ACC112 (cell line): Measurements from ENCODE around the gene APBB1IP.
"Not testable (repeated sequence)": the region's sequence is repeated elsewhere in the genome, so short reads cannot be mapped to it uniquely, and the experiment has no call there.

Source experiments
- H2AFZ ChIP-seq: fragments of 200-600 bp; sonication (generic); one replicate; pipeline ENCODE4 v1.6.0; 2017; ENCODE audit warnings: antibody characterized with exemption, low read length; ENCODE audit not compliant: unreplicated experiment
- H3K27ac ChIP-seq: fragments of 200-600 bp; sonication (generic); 2 replicates; pipeline ENCODE4 v1.5.1; 2014; ENCODE audit warnings: low read depth, mild to moderate bottlenecking, antibody characterized with exemption, low read length, moderate library complexity
- H3K27me3 ChIP-seq: fragments of 200-600 bp; sonication (generic); 2 replicates; pipeline ENCODE4 v1.6.1; 2014; ENCODE audit warnings: mild to moderate bottlenecking, antibody characterized with exemption, low read length, moderate library complexity, mixed read lengths; ENCODE audit not compliant: insufficient read depth
- H3K36me3 ChIP-seq: fragments of 200-600 bp; sonication (generic); 2 replicates; pipeline ENCODE4 v1.6.1; 2016; ENCODE audit warnings: mild to moderate bottlenecking, antibody characterized with exemption, low read length, moderate library complexity, mixed read lengths; ENCODE audit not compliant: insufficient read depth
- H3K4me1 ChIP-seq: fragments of 200-600 bp; sonication (generic); one replicate; pipeline ENCODE4 v1.6.1; 2016; ENCODE audit warnings: low read length, mixed read lengths; ENCODE audit not compliant: insufficient read depth, unreplicated experiment, control insufficient read depth
- H3K4me3 ChIP-seq: fragments of 200-600 bp; sonication (generic); 2 replicates; pipeline ENCODE4 v1.5.1; 2014; ENCODE audit warnings: mild to moderate bottlenecking, low read depth, low read length
- H3K79me2 ChIP-seq: fragments of 200-600 bp; sonication (generic); one replicate; pipeline ENCODE4 v1.6.0; 2016; ENCODE audit warnings: low read length; ENCODE audit not compliant: control insufficient read depth, unreplicated experiment, insufficient read depth

Gene APBB1IP

DNA sequence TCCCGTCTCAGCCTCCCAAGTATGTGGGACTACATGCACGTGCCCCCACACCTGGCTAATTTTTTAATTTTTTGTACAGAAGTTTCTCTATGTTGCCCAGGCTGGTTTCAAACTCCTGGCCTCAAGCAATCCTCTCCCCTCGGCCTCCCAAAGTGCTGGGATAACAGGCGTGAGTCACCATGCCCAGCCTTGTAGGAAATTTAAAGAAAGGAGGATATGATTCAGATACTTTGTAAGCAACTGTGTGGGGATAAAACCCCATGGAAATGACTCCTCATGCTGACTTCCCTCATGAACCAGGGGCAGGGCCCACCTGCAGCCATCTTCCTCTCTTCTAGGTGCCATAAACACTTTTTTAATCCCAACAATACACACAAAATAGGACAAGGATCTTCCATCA lies 50.2 kb downstream of the APBB1IP start:
- Histone ChIP-seq H2AFZ (no peak overlapping the region), H3K4me3 (no peak overlapping the region), H3K79me2 (no peaks in the 10 kb centered on the region), H3K36me3 (no peaks in the 10 kb centered on the region), H3K27ac (peak overlapping the region; percentile 100), H3K4me1 (peaks cover 43% of the 10 kb centered on the region), H3K27me3 (no peaks in the 10 kb centered on the region)

DNA sequence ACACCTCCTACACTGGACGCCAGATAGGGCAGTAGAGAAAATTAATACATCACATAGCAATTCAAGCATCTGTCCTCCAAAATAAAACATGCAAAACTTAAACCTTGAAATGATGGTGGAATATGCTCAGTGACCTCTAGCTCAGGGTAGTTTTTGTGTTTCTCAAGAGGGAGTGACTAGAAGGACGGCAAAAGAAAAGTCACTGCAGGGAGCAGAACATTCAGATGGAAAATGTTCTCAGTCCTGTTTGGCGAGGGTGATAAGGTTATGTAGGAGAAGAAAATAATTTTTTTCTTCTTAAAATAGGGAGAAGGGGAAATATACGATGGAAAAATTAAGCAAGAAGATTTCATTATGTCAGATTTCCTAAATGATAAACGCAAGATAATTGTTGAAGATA lies 50.9 kb downstream of the APBB1IP start:
- Histone ChIP-seq H2AFZ (no peak overlapping the region), H3K79me2 (no peaks in the 10 kb centered on the region), H3K27me3 (no peaks in the 10 kb centered on the region), H3K4me3 (no peak overlapping the region), H3K4me1 (peaks cover 37% of the 10 kb centered on the region), H3K27ac (peak overlapping the region; percentile 100; the same call in 1 of the 2 replicates), H3K36me3 (no peaks in the 10 kb centered on the region)

DNA sequence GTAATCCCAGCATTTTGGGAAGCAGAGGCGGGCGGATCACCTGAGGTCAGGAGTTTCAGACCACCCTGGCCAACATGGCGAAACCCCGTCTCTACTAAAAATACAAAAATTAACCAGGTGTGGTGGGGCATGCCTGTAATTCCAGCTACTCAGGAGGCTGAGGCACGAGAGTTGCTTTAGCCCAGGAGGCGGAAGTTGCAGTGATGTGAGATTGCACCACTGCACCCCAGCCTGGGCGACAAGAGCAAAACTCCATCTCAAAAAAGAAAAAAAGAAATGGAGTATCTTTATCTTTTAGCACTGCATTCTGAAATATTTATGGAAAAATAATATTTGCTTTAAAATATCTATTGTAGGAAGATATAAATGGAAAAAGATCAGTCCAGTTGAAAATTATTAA lies 52.2 kb downstream of the APBB1IP start:
- H3K27me3 ChIP-seq, H2AFZ ChIP-seq, H3K27ac ChIP-seq, H3K4me3 ChIP-seq, H3K79me2 ChIP-seq, H3K36me3 ChIP-seq: not testable (repeated sequence)
- peaks cover 31% of the 10 kb centered on the region for H3K4me1 ChIP-seq

DNA sequence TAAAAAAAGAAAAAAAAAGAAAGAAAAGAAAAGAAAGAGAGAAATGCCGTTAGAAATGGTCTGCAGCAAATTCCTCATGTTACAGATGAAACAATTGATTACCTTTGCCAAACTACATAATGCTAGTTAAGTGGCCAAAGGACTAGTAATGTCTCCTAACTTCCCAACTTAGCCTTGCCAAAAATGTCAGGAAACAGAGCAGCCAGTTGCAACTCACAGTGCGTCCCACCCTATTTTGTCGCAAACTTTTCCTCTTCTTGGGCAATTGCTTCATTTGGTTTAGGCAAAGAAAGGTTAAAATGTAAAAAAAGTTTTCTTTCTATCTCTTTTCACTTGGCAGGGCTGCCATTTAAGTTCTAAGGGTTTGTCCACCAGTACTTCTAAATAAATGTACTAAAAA lies 53.1 kb downstream of the APBB1IP start:
- peaks cover 23% of the 10 kb centered on the region for H3K4me1 ChIP-seq
- no peak overlapping the region for H2AFZ ChIP-seq
- no peaks in the 10 kb centered on the region for H3K27me3 ChIP-seq
- no peaks in the 10 kb centered on the region for H3K36me3 ChIP-seq
- no peak overlapping the region for H3K4me3 ChIP-seq
- no peaks in the 10 kb centered on the region for H3K79me2 ChIP-seq
- H3K27ac ChIP-seq: no peak overlapping the region

DNA sequence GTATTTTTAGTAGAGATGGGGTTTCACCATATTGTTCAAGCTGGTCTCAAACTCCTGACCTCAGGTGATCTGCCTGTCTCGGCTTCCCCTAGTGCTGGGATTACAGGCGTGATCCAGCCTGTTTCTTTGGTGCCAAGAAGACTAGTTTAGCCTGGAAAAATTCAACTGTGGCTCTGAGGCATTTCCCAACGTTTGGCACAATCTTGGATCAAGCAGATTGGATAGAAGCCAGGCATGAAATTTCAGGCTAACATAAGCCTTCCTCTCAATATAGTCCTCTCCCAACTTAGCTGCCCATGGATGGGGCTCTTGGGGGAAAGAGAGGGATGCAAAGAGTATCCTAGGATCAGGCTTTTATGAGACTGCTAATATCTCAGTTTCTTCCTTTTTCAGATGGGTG lies 53.8 kb downstream of the APBB1IP start:
- Histone ChIP-seq H2AFZ (no peak overlapping the region), H3K4me1 (peaks cover 16% of the 10 kb centered on the region), H3K4me3 (no peak overlapping the region), H3K27me3 (no peaks in the 10 kb centered on the region), H3K79me2 (no peaks in the 10 kb centered on the region), H3K36me3 (no peaks in the 10 kb centered on the region), H3K27ac (no peak overlapping the region)

DNA sequence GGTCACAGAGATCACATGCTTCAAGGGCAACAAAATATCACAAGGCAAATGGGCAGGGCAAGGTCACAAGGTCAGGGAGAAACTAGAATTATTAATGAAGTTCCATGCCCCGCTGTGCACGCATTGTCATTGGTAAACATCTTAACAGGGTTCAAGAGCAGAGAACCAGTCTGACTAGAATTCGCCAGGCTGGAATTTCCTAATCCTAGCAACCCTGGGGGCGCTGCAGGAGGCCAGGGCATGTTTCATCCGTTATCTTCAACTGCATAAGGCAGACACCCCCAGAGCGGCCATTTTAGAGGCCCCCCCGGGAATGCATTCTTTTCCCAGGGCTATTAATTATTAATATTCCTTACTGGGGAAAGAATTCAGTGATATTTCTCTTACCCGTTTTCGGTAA lies 54.6 kb downstream of the APBB1IP start:
- H3K79me2 ChIP-seq, H2AFZ ChIP-seq, H3K4me3 ChIP-seq, H3K36me3 ChIP-seq, H3K27ac ChIP-seq, H3K27me3 ChIP-seq: not testable (repeated sequence)
- H3K4me1 ChIP-seq: peaks cover 11% of the 10 kb centered on the region

DNA sequence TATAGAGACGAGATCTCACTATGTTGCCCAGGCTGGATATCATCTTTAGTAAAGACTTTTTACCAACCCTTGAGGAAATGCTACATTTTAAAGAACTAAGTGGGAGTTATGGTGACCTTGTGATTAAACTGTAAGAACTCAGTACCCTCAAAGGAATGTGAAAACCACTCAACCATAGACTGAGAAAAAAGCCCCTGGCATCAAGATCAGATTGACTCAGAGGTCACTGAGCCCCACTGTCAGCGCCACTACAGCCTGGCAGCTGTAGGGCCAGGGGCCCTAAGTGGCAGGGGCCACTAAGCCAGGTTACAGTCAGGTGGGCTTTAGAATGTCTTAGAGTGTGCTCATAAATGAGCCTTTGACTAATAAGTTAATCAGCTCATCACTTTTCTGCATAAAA lies 55.9 kb downstream of the APBB1IP start:
- Histone ChIP-seq H2AFZ (no peak overlapping the region), H3K79me2 (no peaks in the 10 kb centered on the region), H3K36me3 (no peaks in the 10 kb centered on the region), H3K4me3 (no peak overlapping the region), H3K27me3 (no peaks in the 10 kb centered on the region), H3K4me1 (no peaks in the 10 kb centered on the region), H3K27ac (no peak overlapping the region)

DNA sequence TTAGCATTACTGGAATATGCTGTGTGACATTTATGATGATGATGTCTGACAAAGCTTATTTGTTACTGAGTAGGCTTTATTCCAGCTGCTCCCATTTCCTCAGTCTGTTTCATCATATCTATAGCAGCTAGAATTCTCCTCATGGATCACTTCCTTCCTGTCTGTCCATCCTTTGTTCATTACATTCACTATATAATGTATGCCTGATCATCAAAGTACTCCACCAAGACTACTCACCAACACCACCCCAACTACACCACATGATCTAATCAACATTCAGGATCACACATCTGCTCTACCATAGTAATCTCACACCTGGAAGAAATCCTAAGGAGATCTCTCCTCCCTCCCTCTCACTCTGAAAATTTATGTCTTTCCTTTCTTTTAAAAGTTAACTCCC lies 61.3 kb downstream of the APBB1IP start:
- no peak overlapping the region for H3K4me3 ChIP-seq
- H3K27ac ChIP-seq: no peak overlapping the region
- H3K27me3 ChIP-seq: no peaks in the 10 kb centered on the region
- H3K4me1 ChIP-seq: no peaks in the 10 kb centered on the region
- no peaks in the 10 kb centered on the region for H3K36me3 ChIP-seq
- no peaks in the 10 kb centered on the region for H3K79me2 ChIP-seq
- no peak overlapping the region for H2AFZ ChIP-seq

DNA sequence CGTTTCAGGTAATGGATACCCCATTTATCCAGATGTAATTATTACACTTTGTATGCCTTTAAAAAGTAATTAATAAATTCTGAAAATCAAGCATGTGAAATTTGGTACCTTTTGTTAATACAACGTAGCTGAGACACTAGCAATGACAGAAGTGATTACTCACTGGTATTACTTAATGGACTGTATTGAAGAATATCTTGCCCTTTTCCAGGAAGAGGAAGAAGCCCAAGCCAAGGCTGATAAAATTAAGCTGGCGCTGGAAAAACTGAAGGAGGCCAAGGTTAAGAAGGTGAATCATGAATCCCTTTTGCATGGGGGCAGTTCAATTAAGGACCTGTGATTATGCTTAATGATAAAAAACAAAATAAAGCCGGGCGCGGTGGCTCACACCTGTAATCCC lies 64.8 kb downstream of the APBB1IP start:
- no peak overlapping the region for H3K4me3 ChIP-seq
- no peaks in the 10 kb centered on the region for H3K27me3 ChIP-seq
- no peak overlapping the region for H3K27ac ChIP-seq
- H3K79me2 ChIP-seq: no peaks in the 10 kb centered on the region
- no peaks in the 10 kb centered on the region for H3K4me1 ChIP-seq
- no peak overlapping the region for H2AFZ ChIP-seq
- no peaks in the 10 kb centered on the region for H3K36me3 ChIP-seq

DNA sequence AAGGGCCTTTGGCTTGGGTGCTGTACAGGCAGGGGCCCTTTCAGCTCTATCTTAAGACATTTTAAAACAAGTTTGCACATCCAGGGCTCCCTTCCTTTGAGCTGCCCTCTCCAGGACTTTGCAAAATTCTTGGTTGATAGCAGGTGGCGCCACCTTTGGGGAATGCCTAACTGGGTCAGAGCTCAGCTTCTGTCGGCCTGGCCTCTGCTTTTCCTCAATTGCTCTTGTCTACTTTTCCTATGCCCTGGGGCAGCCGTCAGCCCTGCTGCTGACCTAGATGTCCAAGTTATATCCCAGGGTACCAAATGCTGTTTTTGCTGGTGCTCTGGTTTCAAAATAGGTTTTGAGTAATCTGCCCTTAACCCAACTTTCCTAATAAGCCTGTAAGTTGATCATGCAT lies 65.8 kb downstream of the APBB1IP start:
- Histone ChIP-seq H3K4me3 (no peak overlapping the region), H3K4me1 (no peaks in the 10 kb centered on the region), H2AFZ (no peak overlapping the region), H3K36me3 (no peaks in the 10 kb centered on the region), H3K27me3 (no peaks in the 10 kb centered on the region), H3K79me2 (no peaks in the 10 kb centered on the region), H3K27ac (no peak overlapping the region)

DNA sequence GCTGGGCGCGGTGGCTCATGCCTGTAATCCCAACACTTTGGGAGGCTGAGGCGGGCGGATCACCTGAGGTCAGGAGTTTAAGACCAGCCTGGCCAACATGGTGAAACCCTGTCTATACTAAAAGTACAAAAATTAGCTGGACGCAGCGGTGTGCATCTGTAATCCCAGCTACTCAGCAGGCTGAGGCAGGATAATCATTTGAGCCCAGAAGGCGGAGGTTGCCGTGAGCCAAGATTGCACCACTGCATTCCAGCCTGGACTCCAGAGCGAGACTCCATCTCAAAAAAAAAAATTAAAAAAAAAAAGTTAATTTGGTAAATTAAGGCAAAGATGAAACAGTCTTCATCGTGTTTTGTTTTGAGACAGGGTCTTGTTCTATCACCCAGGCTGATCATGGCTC lies 66.3 kb downstream of the APBB1IP start:
- H3K4me3 ChIP-seq, H3K4me1 ChIP-seq, H3K27me3 ChIP-seq, H3K36me3 ChIP-seq, H3K27ac ChIP-seq, H2AFZ ChIP-seq, H3K79me2 ChIP-seq: not testable (repeated sequence)

DNA sequence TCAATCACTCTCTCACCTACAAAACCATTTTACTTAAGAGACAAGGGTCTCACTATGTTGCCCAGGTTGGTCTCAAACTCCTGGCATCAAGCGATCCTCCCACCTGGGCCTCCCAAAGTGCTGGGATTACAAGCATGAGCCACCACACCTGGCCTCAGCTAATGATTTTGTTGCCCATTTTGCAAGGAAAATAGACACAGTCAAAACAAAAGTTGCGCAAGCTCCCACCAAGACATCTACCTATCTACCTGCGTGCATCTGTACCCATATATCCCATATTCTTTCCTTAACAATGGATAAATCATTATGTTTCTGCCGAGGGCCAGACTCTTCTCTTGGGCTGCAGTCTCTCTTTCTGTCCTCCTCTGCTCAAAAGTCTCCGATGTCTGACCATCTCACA lies 67.3 kb downstream of the APBB1IP start:
- H3K36me3 ChIP-seq: no peaks in the 10 kb centered on the region
- no peaks in the 10 kb centered on the region for H3K27me3 ChIP-seq
- no peaks in the 10 kb centered on the region for H3K79me2 ChIP-seq
- H3K27ac ChIP-seq: no peak overlapping the region
- no peak overlapping the region for H2AFZ ChIP-seq
- no peak overlapping the region for H3K4me3 ChIP-seq
- H3K4me1 ChIP-seq: no peaks in the 10 kb centered on the region
